ENCODE measurements around the gene MYRF. TPM values are rescaled to one million over a fixed set of nuclear protein-coding genes. Genes with fewer than 3 reads are reported as not detected.

The MYRF gene
- total and polyA plus RNA-seq, 2 of the 13 experiments (the other 11 are each of a cell fraction or from before 2014, with no cell fraction given): 10.2 to 25.9 TPM

- no peak; the same call in 1 of the 2 replicates for TF ChIP-seq SNAPC4 (CRISPR knock-in tag; IDR thresholded peaks at IDR 0.05)
- TF ChIP-seq ZNF704 (CRISPR knock-in tag; IDR thresholded peaks at IDR 0.05; ENCODE audit: borderline replicate concordance): no peak; the same call in 1 of the 2 replicates
- no peak; the same call in 1 of the 2 replicates for TF ChIP-seq ZNF567 (CRISPR knock-in tag; IDR thresholded peaks at IDR 0.05; ENCODE audit: borderline replicate concordance)
- no peak for TF ChIP-seq MEIS1 (CRISPR knock-in tag; IDR thresholded peaks at IDR 0.05; ENCODE audit: borderline replicate concordance)
- TF ChIP-seq ZNF234 (CRISPR knock-in tag; conservative IDR thresholded peaks at IDR 0.05): peak; percentile 28; the same call in 1 of the 2 replicates
- no peak for TF ChIP-seq MXI1 (IDR thresholded peaks at IDR 0.05; ENCODE audit: borderline replicate concordance, low read depth, low read length)
- no peak for TF ChIP-seq ZNF556 (CRISPR knock-in tag; IDR thresholded peaks at IDR 0.05; ENCODE audit: borderline replicate concordance)
- TF ChIP-seq CBX5 (CRISPR knock-in tag; IDR thresholded peaks at IDR 0.05; ENCODE audit: borderline replicate concordance): no peak
- TF ChIP-seq ZNF777 (CRISPR knock-in tag; IDR thresholded peaks at IDR 0.05): no peak
- TF ChIP-seq HIC2 (CRISPR knock-in tag; IDR thresholded peaks at IDR 0.05; ENCODE audit: low read depth): no peak
- TF ChIP-seq HCFC1 (IDR thresholded peaks at IDR 0.05; ENCODE audit: low read depth, low read length): no peak
- no peak for TF ChIP-seq DRAP1 (CRISPR knock-in tag; IDR thresholded peaks at IDR 0.05)
- TF ChIP-seq SALL1 (CRISPR knock-in tag; IDR thresholded peaks at IDR 0.05): no peak
- TF ChIP-seq TCF7 (IDR thresholded peaks at IDR 0.05; ENCODE audit: low read depth): no peak
- no peak for TF ChIP-seq ZNF749 (CRISPR knock-in tag; IDR thresholded peaks at IDR 0.05; ENCODE audit: borderline replicate concordance)
- no peak for TF ChIP-seq ZNF101 (CRISPR knock-in tag; IDR thresholded peaks at IDR 0.05; ENCODE audit: borderline replicate concordance, low read depth)
- no peak for TF ChIP-seq HNRNPK (IDR thresholded peaks at IDR 0.05; ENCODE audit: low read depth, low read length, poor library complexity, severe bottlenecking)
- no peak; the same call in 1 of the 2 replicates for TF ChIP-seq ZNF746 (CRISPR knock-in tag; IDR thresholded peaks at IDR 0.05)
These were observed 63.6 kb downstream of the MYRF start (continued) for GRCh38 chr11:61815790-61816735.

Data from HepG2 (cell line).